Skeletal muscle satellite cell (primary cell): Measurements from ENCODE around the gene C1orf232.

ENCODE experiments used
- H3K27me3 ChIP-seq: 2 replicates; pipeline ENCODE4 v1.7.0; 2013; ENCODE audit warnings: low read length; ENCODE audit not compliant: control insufficient read depth, insufficient read depth
- H3K36me3 ChIP-seq: 2 replicates; pipeline ENCODE4 v1.7.0; 2013; ENCODE audit warnings: mild to moderate bottlenecking, control low read depth, low read length; ENCODE audit not compliant: insufficient read depth
- H3K4me1 ChIP-seq: 2 replicates; pipeline ENCODE4 v1.7.0; 2013; ENCODE audit warnings: low read length; ENCODE audit not compliant: control insufficient read depth, insufficient read depth
- H3K4me2 ChIP-seq: 2 replicates; pipeline ENCODE4 v1.7.0; 2013; ENCODE audit warnings: mild to moderate bottlenecking, low read length
- H3K4me3 ChIP-seq: 2 replicates; pipeline ENCODE4 v1.7.0; 2013; ENCODE audit warnings: low read length
- H3K9ac ChIP-seq: 2 replicates; pipeline ENCODE4 v1.7.0; 2013; ENCODE audit warnings: mild to moderate bottlenecking, low read depth, low read length, moderate library complexity
- H3K9me3 ChIP-seq: replicated peaks from 2 replicates; pipeline ENCODE4 v1.7.0; 2013; ENCODE audit warnings: mild to moderate bottlenecking, control low read depth, low read length

Gene C1orf232

GRCh38 chr1:26126321-26127084, 42.3 kb downstream of the C1orf232 start:
- H3K36me3 ChIP-seq, result peaks cover 4% of the 10 kb centered on the region
- H3K27me3 ChIP-seq, result peaks cover 19% of the 10 kb centered on the region
- no peaks in the 10 kb centered on the region for H3K9me3 ChIP-seq
- no peak overlapping the region for H3K4me2 ChIP-seq
- H3K9ac ChIP-seq, result no peak overlapping the region
- peaks cover 11% of the 10 kb centered on the region for H3K4me1 ChIP-seq
- no peak overlapping the region for H3K4me3 ChIP-seq

GRCh38 chr1:26125946-26126320, 42.8 kb downstream of the C1orf232 start:
- no peak overlapping the region for H3K4me3 ChIP-seq

GRCh38 chr1:26125382-26125781, 43.4 kb downstream of the C1orf232 start:
- peaks cover 4% of the 10 kb centered on the region for H3K36me3 ChIP-seq
- no peak overlapping the region for H3K9ac ChIP-seq
- H3K4me1 ChIP-seq, result peaks cover 11% of the 10 kb centered on the region
- peaks cover 14% of the 10 kb centered on the region for H3K27me3 ChIP-seq
- H3K9me3 ChIP-seq, result no peaks in the 10 kb centered on the region
- H3K4me3 ChIP-seq, result no peak overlapping the region
- H3K4me2 ChIP-seq, result no peak overlapping the region

More at GRCh38 chr1:26125946-26126320, 42.8 kb downstream of the C1orf232 start:
- Histone ChIP-seq H3K9ac (no peak overlapping the region), H3K4me2 (no peak overlapping the region), H3K9me3 (no peaks in the 10 kb centered on the region), H3K27me3 (peaks cover 17% of the 10 kb centered on the region), H3K4me1 (peaks cover 11% of the 10 kb centered on the region), H3K36me3 (peaks cover 4% of the 10 kb centered on the region)

GRCh38 chr1:26124418-26125331, 44.1 kb downstream of the C1orf232 start:
- no peak overlapping the region for H3K4me2 ChIP-seq
- H3K4me3 ChIP-seq, result no peak overlapping the region
- peaks cover 11% of the 10 kb centered on the region for H3K4me1 ChIP-seq

GRCh38 chr1:26122988-26123973, 45.5 kb downstream of the C1orf232 start:
- peak overlapping the region; percentile 59 for H3K4me2 ChIP-seq
- H3K36me3 ChIP-seq, result peaks cover 4% of the 10 kb centered on the region
- no peak overlapping the region for H3K4me3 ChIP-seq
- H3K4me1 ChIP-seq, result peaks cover 11% of the 10 kb centered on the region
- no peak overlapping the region for H3K9ac ChIP-seq
- no peaks in the 10 kb centered on the region for H3K27me3 ChIP-seq
- H3K9me3 ChIP-seq, result no peaks in the 10 kb centered on the region

More at GRCh38 chr1:26124418-26125331, 44.1 kb downstream of the C1orf232 start:
- peaks cover 10% of the 10 kb centered on the region for H3K27me3 ChIP-seq
- H3K9me3 ChIP-seq, result no peaks in the 10 kb centered on the region
- H3K36me3 ChIP-seq, result peaks cover 4% of the 10 kb centered on the region
- H3K9ac ChIP-seq, result no peak overlapping the region

GRCh38 chr1:26121854-26122773, 46.6 kb downstream of the C1orf232 start:
- no peak overlapping the region for H3K9ac ChIP-seq
- H3K4me2 ChIP-seq, result no peak overlapping the region
- H3K4me3 ChIP-seq, result no peak overlapping the region
- H3K9me3 ChIP-seq, result no peaks in the 10 kb centered on the region
- no peaks in the 10 kb centered on the region for H3K27me3 ChIP-seq
- H3K4me1 ChIP-seq, result peaks cover 11% of the 10 kb centered on the region
- peaks cover 7% of the 10 kb centered on the region for H3K36me3 ChIP-seq

- H3K4me2 ChIP-seq, result no peak overlapping the region
- H3K27me3 ChIP-seq, result no peaks in the 10 kb centered on the region
- H3K36me3 ChIP-seq, result peaks cover 7% of the 10 kb centered on the region
- no peaks in the 10 kb centered on the region for H3K9me3 ChIP-seq
- H3K4me3 ChIP-seq, result no peak overlapping the region
- H3K4me1 ChIP-seq, result peaks cover 11% of the 10 kb centered on the region
- no peak overlapping the region for H3K9ac ChIP-seq
These were observed 48.7 kb downstream of the C1orf232 start for GRCh38 chr1:26119892-26120608.

- Histone ChIP-seq H3K9me3 (no peaks in the 10 kb centered on the region), H3K4me3 (no peak overlapping the region), H3K4me2 (no peak overlapping the region), H3K9ac (no peak overlapping the region), H3K36me3 (peaks cover 3% of the 10 kb centered on the region), H3K27me3 (no peaks in the 10 kb centered on the region), H3K4me1 (peaks cover 12% of the 10 kb centered on the region)
These were observed 54.4 kb downstream of the C1orf232 start for GRCh38 chr1:26114165-26114927.
